ENCODE data around the gene ENDOU.

The ENDOU gene

GRCh38 chr12:47721431-47721973 is 3.8 kb downstream of the ENDOU start:
- no peak for DNase-seq (ENCODE audit: low spot score)

- no peak for DNase-seq (ENCODE audit: low spot score)
These were observed 6.8 kb downstream of the ENDOU start for GRCh38 chr12:47718531-47718930.

- DNase-seq (ENCODE audit: low spot score): peak; percentile 95
These were observed 7.7 kb downstream of the ENDOU start for GRCh38 chr12:47717443-47718193.

- no peak for DNase-seq (ENCODE audit: low spot score)
These were observed 8.2 kb downstream of the ENDOU start for GRCh38 chr12:47717046-47717442.

GRCh38 chr12:47715877-47716548 is 9.3 kb downstream of the ENDOU start:
- DNase-seq (ENCODE audit: low spot score): no peak

- peak; percentile 95 for DNase-seq (ENCODE audit: low spot score)
These were observed 9.9 kb downstream of the ENDOU start for GRCh38 chr12:47715393-47715876.

GRCh38 chr12:47714826-47715386 is 10.4 kb downstream of the ENDOU start:
- DNase-seq (ENCODE audit: low spot score): peak; percentile 2

- no peak for DNase-seq (ENCODE audit: low spot score)
These were observed 13.1 kb downstream of the ENDOU start for GRCh38 chr12:47712171-47712570.

GRCh38 chr12:47711448-47711847 is 13.8 kb downstream of the ENDOU start:
- no peak for DNase-seq (ENCODE audit: low spot score)

GRCh38 chr12:47710278-47710677 is 15.0 kb downstream of the ENDOU start:
- DNase-seq (ENCODE audit: low spot score): no peak

GRCh38 chr12:47709671-47710070 is 15.6 kb downstream of the ENDOU start:
- no peak for DNase-seq (ENCODE audit: low spot score)

GRCh38 chr12:47709237-47709636 is 16.1 kb downstream of the ENDOU start:
- DNase-seq (ENCODE audit: low spot score): no peak

GRCh38 chr12:47707905-47708543 is 17.3 kb downstream of the ENDOU start:
- peak; percentile 2 for DNase-seq (ENCODE audit: low spot score)

GRCh38 chr12:47707355-47707754 is 17.9 kb downstream of the ENDOU start:
- DNase-seq (ENCODE audit: low spot score): no peak

GRCh38 chr12:47705566-47706425 is 19.5 kb downstream of the ENDOU start, which contains the start of gene RPAP3:
Gene RPAP3 (minus strand): TSS chr12:47706030. CDS start chr12:47702840, 3,190 bp downstream.
- peak; percentile 95 for DNase-seq (ENCODE audit: low spot score)

GRCh38 chr12:47705229-47705565 is 20.1 kb downstream of the ENDOU start:
- no peak for DNase-seq (ENCODE audit: low spot score)

- no peak for DNase-seq (ENCODE audit: low spot score)
These were observed 20.6 kb downstream of the ENDOU start for GRCh38 chr12:47704719-47705118.

GRCh38 chr12:47700263-47700662 is 25.0 kb downstream of the ENDOU start:
- DNase-seq (ENCODE audit: low spot score): no peak

GRCh38 chr12:47698631-47699030 is 26.7 kb downstream of the ENDOU start:
- no peak for DNase-seq (ENCODE audit: low spot score)

GRCh38 chr12:47698055-47698454 is 27.2 kb downstream of the ENDOU start:
- no peak for DNase-seq (ENCODE audit: low spot score)

GRCh38 chr12:47689215-47689614 is 36.1 kb downstream of the ENDOU start:
- no peak for DNase-seq (ENCODE audit: low spot score)
